Heart left ventricle (tissue), 16 donors: Measurements from ENCODE around the gene ARL3. TPM values are rescaled to one million over a fixed set of nuclear protein-coding genes. Genes with fewer than 3 reads are reported as not detected.

Experiments
- ATAC-seq, 4 donors: fragments of 200-7000 bp; cut with Tn5 transposase; one replicate each; pipeline ENCODE4 v1.9.1; 2020 to 2022; ENCODE audit warnings: moderate library complexity in 4 of 4, mild to moderate bottlenecking in 3 of 4, moderate number of reproducible peaks in 1 of 4
- DNase-seq, 5 donors: peaks; one replicate each; pipeline ENCODE4 v3.0.0-alpha.2; 2020
- H3K27ac ChIP-seq, 12 donors: fragments of 200-600 bp; sonication (generic) in 4 of 12; one replicate each; pipeline versions ENCODE4 v1.5.0 to v1.8.0; 2016 to 2022; ENCODE audit warnings: mild to moderate bottlenecking in 2 of 12
- H3K27me3 ChIP-seq, 9 donors: fragments of 200-600 bp; sonication (generic) in 2 of 9; one replicate each; pipeline versions ENCODE4 v1.5.1 to v1.8.0; 2016 to 2022; ENCODE audit warnings: mild to moderate bottlenecking in 3 of 9
- H3K36me3 ChIP-seq, 9 donors: fragments of 200-600 bp; sonication (generic) in 2 of 9; one replicate each; pipeline versions ENCODE4 v1.5.0 to v1.8.0; 2018 to 2022; ENCODE audit warnings: mild to moderate bottlenecking in 2 of 9
- H3K4me1 ChIP-seq, 12 donors: fragments of 200-600 bp; sonication (generic) in 4 of 12; one replicate each; pipeline versions ENCODE4 v1.5.0 to v1.8.0; 2016 to 2022; ENCODE audit warnings: mild to moderate bottlenecking in 3 of 12
- H3K4me3 ChIP-seq, 12 donors: fragments of 200-600 bp; sonication (generic) in 4 of 12; one replicate each; pipeline versions ENCODE4 v1.5.0 to v1.8.0; 2017 to 2022; ENCODE audit warnings: mild to moderate bottlenecking in 9 of 12, moderate library complexity in 4 of 12
- H3K9me3 ChIP-seq, 12 donors: fragments of 200-600 bp; sonication (generic) in 4 of 12; one replicate each; pipeline versions ENCODE4 v1.5.0 to v1.8.0; 2016 to 2022; ENCODE audit warnings: mild to moderate bottlenecking in 1 of 12
- CTCF ChIP-seq, 12 donors: fragments of 200-600 bp; sonication (generic) in 4 of 12; IDR thresholded peaks; one replicate each; pipeline versions ENCODE4 v1.5.0 to v1.8.0; 2018 to 2022; ENCODE audit warnings: antibody characterized with exemption in 12 of 12, mild to moderate bottlenecking in 5 of 12
- POLR2A ChIP-seq, 2 donors: fragments of 450-650 bp; IDR thresholded peaks; one replicate each; pipeline ENCODE4 v1.6.1; 2017; ENCODE audit warnings: antibody characterized with exemption in 2 of 2, mild to moderate bottlenecking in 2 of 2, moderate library complexity in 2 of 2
- WGBS, 4 donors: extraction: QIAGEN DNeasy Blood & Tissue Kit in 2 of 4; methylation state at CpG; one replicate each; pipeline versions ENCODE4 v1.1.5 to v1.1.7; 2013 to 2018; 5-methylcytosine and 5-hydroxymethylcytosine counted together
- intact Hi-C, 10 donors: fragments of 100-400 bp; cut with DNase I; formaldehyde crosslinking; loops; one replicate each; pipeline versions ENCODE4 v1.11.1 to v1.14.2; 2022
- polyA plus RNA-seq, 2 donors: library from polyadenylated mRNA; stranded (reverse); fragments of 200-250 nt; gene quantifications; one replicate each; pipeline ENCODE4 v1.2.3, GENCODE V29; 2013
- total RNA-seq, 9 donors: library from RNA; depleted of rRNA in 2 of 9; stranded (reverse); fragments of >200 nt in 2 of 9; fragmentation: NEBNext Ultra II Directional in 3 of 9; extraction: Animal tissue kit (Norgen Biotek cat#: 25700) in 3 of 9; gene quantifications; one replicate each; pipeline versions ENCODE4 v1.1.0 to v1.2.4, GENCODE V29; 2016 to 2023
- donor health status: ischemic (EF 13 %, LVEDD 7.1; RV severe dilation, severe dysfunction).
- donor health status: healthy with polysubstance abuse.
- donor health status: DM: no; HTN: yes; CAD: no.
- donor health status: DM: no; HTN: no; CAD: no.
- donor health status: ischemic (EF 25% LVEDD 6.9; RV normal size, moderate dysfunction).
- donor health status: ischemic (EF 25% LVEDD 5.7; RV mildly dilated, moderate dysfunction).
- donor health status: healthy.
- donor health status: DM: yes; HTN: yes; CAD: no.
- donor health status: ischemic (EF 35%, LVEDD 5.7; RV mildly dilated, moderate dysfunction).
- donor health status: nonischemic (EF 11% LVEDD 7.7; RV severe dilation, severe dysfunction).
- donor health status: DM: yes; HTN: yes; CAD: no.
- donor health status: PGD.
- donor health status: ischemic (EF 29% LVEDD 5.4; RV normal size, mild dysfunction).
- donor health status: nonischemic (EF 23%, LVEDD 6.1; RV moderate dilation, normal function).

The ARL3 gene
- total and polyA plus RNA-seq, 11 donors, result 5.8 to 19.3 (median 12.6) TPM

GRCh38 chr10:102641880-102642735, 72.1 kb downstream of the ARL3 start:
- Histone ChIP-seq H3K36me3 (no peaks in the 10 kb centered on the region), H3K4me3 (peak overlapping the region; percentile 68 to 97 (median 86)), H3K27ac (peak overlapping the region; percentile 93 to 100 (median 98)), H3K9me3 (no peaks in the 10 kb centered on the region), H3K27me3 (no peaks in the 10 kb centered on the region), H3K4me1 (peaks cover 3 to 22% (median 10%) of the 10 kb centered on the region in 12 donors)
- WGBS, 4 donors, result 1 to 3% (median 1%) methylated on average over 14 to 77 of the region's 77 CpGs
- intact Hi-C loops, result loop anchor here in 7 of 10 donors (1.0 to 10.0 kb wide), 6 partner anchors 45 to 143 kb away; partner anchors contain the start of genes ACTR1A (in 6 of the 7), SUFU (in 5 of the 7), ARL3 (in 1 of the 7) and SFXN2 (in 1 of the 7)
- TF ChIP-seq CTCF (IDR thresholded peaks at IDR 0.05) (no peak), POLR2A (IDR thresholded peaks at IDR 0.05) (peak; percentile 72 to 89)
- peak; percentile 74 to 88 (median 81) for ATAC-seq
- peak; percentile 99 for DNase-seq

DNA sequence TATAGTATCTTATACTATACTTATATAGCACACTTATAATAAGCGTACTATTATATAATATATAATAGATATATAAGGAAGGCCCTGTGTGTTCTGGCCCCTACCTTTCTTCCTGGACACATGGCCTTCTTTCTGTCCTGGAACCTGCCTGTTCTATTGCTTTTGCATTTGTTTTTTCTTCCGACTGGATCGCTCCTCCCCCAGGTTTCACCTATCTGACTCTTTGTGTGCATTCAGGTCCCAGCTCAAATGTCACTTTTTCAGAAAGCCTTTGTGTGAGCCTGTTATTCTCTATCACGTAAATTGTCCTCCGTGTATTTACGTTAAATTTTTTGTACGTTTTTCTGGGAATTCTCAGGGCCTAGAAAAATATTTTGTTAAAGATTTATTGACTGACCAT, 72.8 kb downstream of the ARL3 start:
- H3K27ac ChIP-seq, result peak overlapping the region; percentile 86 to 100 (median 98)
- intact Hi-C loops, result loop anchor here in 6 of 10 donors (5.0 to 10.0 kb wide), 4 partner anchors 44 to 143 kb away; partner anchors contain the start of genes ACTR1A (in 2 of the 6), SUFU (in 2 of the 6), ARL3 (in 1 of the 6) and SFXN2 (in 1 of the 6)
- H3K27me3 ChIP-seq, result no peaks in the 10 kb centered on the region
- no peaks in the 10 kb centered on the region for H3K36me3 ChIP-seq
- no peaks in the 10 kb centered on the region for H3K9me3 ChIP-seq
- peak overlapping the region; percentile 45 to 97 (median 86) for H3K4me3 ChIP-seq
- TF ChIP-seq CTCF (IDR thresholded peaks at IDR 0.05) (no peak), POLR2A (IDR thresholded peaks at IDR 0.05) (no peak)
- DNase-seq (peak in 1 of 5 donors; percentile 11), ATAC-seq (no peak)
- WGBS, 4 donors, result 21 to 36% (median 33%) methylated on average over 7 of the region's 7 CpGs
- peaks cover 0 to 15% (median 4%) of the 10 kb centered on the region in 12 donors for H3K4me1 ChIP-seq

DNA sequence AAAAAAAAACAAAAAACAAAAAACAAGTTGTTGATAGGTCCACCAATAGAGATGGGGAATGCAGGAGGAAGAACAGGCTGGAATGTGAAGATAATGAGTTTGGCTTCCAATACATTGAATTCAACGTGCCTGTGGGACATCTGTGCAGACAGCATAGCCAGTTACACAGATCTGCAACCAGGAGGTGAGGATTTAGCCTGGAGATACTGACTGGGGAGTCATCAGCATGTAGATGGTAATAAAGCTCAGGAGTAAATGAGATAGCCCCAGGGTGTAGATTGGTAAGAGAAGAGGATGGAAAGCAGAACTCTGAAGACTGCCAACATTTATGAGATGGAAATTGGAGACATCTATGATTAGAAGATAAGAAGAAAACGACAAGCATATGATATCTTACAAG, 74.7 kb downstream of the ARL3 start:
- peak in 1 of 5 donors; percentile 3 for DNase-seq
- Histone ChIP-seq H3K9me3 (no peaks in the 10 kb centered on the region), H3K27ac (no peak overlapping the region), H3K36me3 (no peaks in the 10 kb centered on the region), H3K27me3 (no peaks in the 10 kb centered on the region), H3K4me1 (peaks cover 0 to 20% (median 4%) of the 10 kb centered on the region in 12 donors), H3K4me3 (no peak overlapping the region)
- 9 to 23% (median 15%) methylated on average over 2 of the region's 2 CpGs for WGBS, 4 donors
- no peak for TF ChIP-seq POLR2A (IDR thresholded peaks at IDR 0.05)
- no peak for TF ChIP-seq CTCF (IDR thresholded peaks at IDR 0.05)
- no peak for ATAC-seq
- intact Hi-C loops, result no loop called here

GRCh38 chr10:102635377-102635776, 78.8 kb downstream of the ARL3 start:
- DNase-seq (peak in 2 of 5 donors; percentile 18 to 20), ATAC-seq (peak in 1 of 4 donors; percentile 4)
- peaks cover 12 to 54% (median 28%) of the 10 kb centered on the region in 12 donors for H3K4me1 ChIP-seq
- H3K4me3 ChIP-seq, result no peak overlapping the region
- no peaks in the 10 kb centered on the region for H3K9me3 ChIP-seq
- H3K36me3 ChIP-seq, result peaks cover 0 to 8% (median 3%) of the 10 kb centered on the region in 9 donors
- intact Hi-C loops, result no loop called here
- 27 to 39% (median 36%) methylated on average over 4 of the region's 4 CpGs for WGBS, 4 donors
- H3K27me3 ChIP-seq, result no peaks in the 10 kb centered on the region
- TF ChIP-seq POLR2A (IDR thresholded peaks at IDR 0.05) (no peak), CTCF (IDR thresholded peaks at IDR 0.05) (no peak)
- peak overlapping the region in 1 of 12 donors; percentile 44 for H3K27ac ChIP-seq
